Stomach (tissue), 4 donors: ENCODE results near the gene PTPRE.

ENCODE experiments used
- CTCF ChIP-seq, 7 experiments: fragments of 450-650 bp in 4 of 7; fragments of 200-600 bp in 3 of 7; sonication (generic) in 3 of 7; IDR thresholded peaks; one replicate each; pipeline ENCODE4 v1.5.1; 2016 to 2019; ENCODE audit warnings: antibody characterized with exemption in 7 of 7, control low read depth in 2 of 7, mild to moderate bottlenecking in 1 of 7
- EP300 ChIP-seq: sonication (generic); formaldehyde crosslinking; IDR thresholded peaks from one replicate; pipeline ENCODE4 v1.6.1; 2017; ENCODE audit warnings: antibody characterized with exemption
- POLR2A ChIP-seq, 4 donors: fragments of 450-650 bp; IDR thresholded peaks; one replicate each; pipeline ENCODE4 v1.6.1; 2016; ENCODE audit warnings: antibody characterized with exemption in 4 of 4, control low read depth in 2 of 4, mild to moderate bottlenecking in 1 of 4, moderate library complexity in 1 of 4
- POLR2AphosphoS5 ChIP-seq, 3 donors: sonication (generic); formaldehyde crosslinking; IDR thresholded peaks; one replicate each; pipeline ENCODE4 v1.6.1; 2016; ENCODE audit warnings: antibody characterized with exemption in 3 of 3

- TF ChIP-seq POLR2A (IDR thresholded peaks at IDR 0.05) (no peak), CTCF (IDR thresholded peaks at IDR 0.05) (no peak), EP300 (no peak), POLR2AphosphoS5 (IDR thresholded peaks at IDR 0.05) (no peak)
Observed at GRCh38 chr10:127888521-127889312, 18.2 kb upstream of the PTPRE start.
